ENCODE results near the gene RHOT1. TPM values are rescaled to one million over a fixed set of nuclear protein-coding genes. Genes with fewer than 3 reads are reported as not detected.

Gene RHOT1
- total RNA-seq, 1 experiment from 2014 or later: 24.4 TPM

DNA sequence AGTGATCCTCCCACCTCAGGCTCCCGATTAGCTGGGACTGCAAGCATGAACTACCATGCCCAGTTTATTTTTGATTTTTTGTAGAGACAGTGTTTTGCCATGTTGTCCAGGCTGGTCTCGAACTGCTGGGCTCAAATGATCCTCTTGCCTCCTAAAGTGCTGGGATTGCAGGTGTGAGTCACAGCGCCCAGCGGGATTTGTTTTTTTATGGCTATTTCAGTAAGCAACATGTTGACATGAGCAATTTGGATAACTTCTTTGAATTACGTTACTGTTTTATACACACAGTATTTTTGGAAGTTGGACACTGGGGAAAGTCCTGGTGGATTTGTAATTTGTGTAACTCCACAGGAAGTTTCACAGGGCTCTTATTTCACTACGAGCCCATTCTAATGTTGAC is 18.5 kb upstream of the RHOT1 start:
- Histone ChIP-seq H3K79me1 (ENCODE audit: insufficient read depth, low read depth, low read length, poor library complexity, severe bottlenecking) (no peaks in the 10 kb centered on the region), H4K8ac (replicated peaks; ENCODE audit: insufficient read length, low read depth, low read length) (no peak overlapping the region), H3K14ac (ENCODE audit: insufficient read depth, low read length) (no peak overlapping the region), H4K20me1 (ENCODE audit: control insufficient read depth, insufficient read depth, insufficient read length) (no peaks in the 10 kb centered on the region), H3T11ph (ENCODE audit: low read length) (no peak overlapping the region), H3K23me2 (ENCODE audit: insufficient read length, low read depth, low read length, poor library complexity, severe bottlenecking) (no peaks in the 10 kb centered on the region), H3K4me2 (ENCODE audit: insufficient read depth, insufficient read length, low read length) (no peak overlapping the region), H4K91ac (ENCODE audit: insufficient read length, low read depth, low read length) (no peak overlapping the region), H2BK15ac (ENCODE audit: low read depth, low read length) (no peak overlapping the region), H2BK12ac (ENCODE audit: insufficient read length, low read depth, low read length) (no peak overlapping the region), H2BK5ac (ENCODE audit: insufficient read length, low read length) (no peak overlapping the region), H3K4ac (ENCODE audit: low read depth, low read length) (no peak overlapping the region), H3K27ac (ENCODE audit: insufficient read length, low read depth, low read length) (no peak overlapping the region), H3K27me3 (ENCODE audit: insufficient read depth, low read length) (no peaks in the 10 kb centered on the region), H2AFZ (ENCODE audit: low read length) (no peak overlapping the region), H3K4me1 (ENCODE audit: insufficient read depth, low read length) (no peaks in the 10 kb centered on the region), H3K56ac (ENCODE audit: insufficient read length, low read depth, low read length) (no peak overlapping the region), H2BK120ac (ENCODE audit: low read depth, low read length, poor library complexity, severe bottlenecking) (no peak overlapping the region), H3K9me3 (ENCODE audit: control insufficient read depth, low read depth, low read length) (no peaks in the 10 kb centered on the region), H3K79me2 (ENCODE audit: insufficient read depth, low read length) (no peaks in the 10 kb centered on the region), H3K23ac (ENCODE audit: insufficient read length, low read depth, low read length) (no peak overlapping the region), H2BK20ac (ENCODE audit: low read depth, low read length, poor library complexity, severe bottlenecking) (no peak overlapping the region), H2AK5ac (ENCODE audit: insufficient read length, low read length) (no peak overlapping the region), H3K9ac (ENCODE audit: extremely low read depth, insufficient read length, low read length) (no peak overlapping the region), H3K18ac (ENCODE audit: insufficient read length, low read depth, low read length) (no peak overlapping the region), H4K5ac (ENCODE audit: insufficient read length, low read depth, low read length) (no peak overlapping the region)
- Mint-ChIP-seq H3K4me3 (no peak overlapping the region), H3K27me3 (ENCODE audit: low read depth) (no peaks in the 10 kb centered on the region; the same call in 1 of the 2 replicates), H3K27ac (peak overlapping the region in 2 of 3 experiments; percentile 13 to 41; a peak in 2 of 7 replicates), H3K9me3 (no peaks in the 10 kb centered on the region), H3K36me3 (ENCODE audit: insufficient read depth in 1 of 3, low read depth in 3 of 3) (no peaks in the 10 kb centered on the region), H3K4me1 (peaks cover 22 to 40% of the 10 kb centered on the region in 2 experiments)
- WGBS (ENCODE audit: extremely low coverage, insufficient read length, low lambda C conversion rate): no CpG with 5 or more reads among the region's 6 CpGs
- TF ChIP-seq, protein P1, sequence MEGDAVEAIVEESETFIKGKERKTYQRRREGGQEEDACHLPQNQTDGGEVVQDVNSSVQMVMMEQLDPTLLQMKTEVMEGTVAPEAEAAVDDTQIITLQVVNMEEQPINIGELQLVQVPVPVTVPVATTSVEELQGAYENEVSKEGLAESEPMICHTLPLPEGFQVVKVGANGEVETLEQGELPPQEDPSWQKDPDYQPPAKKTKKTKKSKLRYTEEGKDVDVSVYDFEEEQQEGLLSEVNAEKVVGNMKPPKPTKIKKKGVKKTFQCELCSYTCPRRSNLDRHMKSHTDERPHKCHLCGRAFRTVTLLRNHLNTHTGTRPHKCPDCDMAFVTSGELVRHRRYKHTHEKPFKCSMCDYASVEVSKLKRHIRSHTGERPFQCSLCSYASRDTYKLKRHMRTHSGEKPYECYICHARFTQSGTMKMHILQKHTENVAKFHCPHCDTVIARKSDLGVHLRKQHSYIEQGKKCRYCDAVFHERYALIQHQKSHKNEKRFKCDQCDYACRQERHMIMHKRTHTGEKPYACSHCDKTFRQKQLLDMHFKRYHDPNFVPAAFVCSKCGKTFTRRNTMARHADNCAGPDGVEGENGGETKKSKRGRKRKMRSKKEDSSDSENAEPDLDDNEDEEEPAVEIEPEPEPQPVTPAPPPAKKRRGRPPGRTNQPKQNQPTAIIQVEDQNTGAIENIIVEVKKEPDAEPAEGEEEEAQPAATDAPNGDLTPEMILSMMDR (conservative IDR thresholded peaks at IDR 0.05): no peak
- DNase-seq: no peak

Data from H9 (cell line).